Panc1 (cell line): ENCODE data around the gene ERMARD. TPM values are rescaled to one million over a fixed set of nuclear protein-coding genes. Genes with fewer than 3 reads are reported as not detected.

ENCODE experiments used
- ATAC-seq: fragments of 200-7000 bp; cut with Tn5 transposase; 2 replicates; pipeline ENCODE4 v1.9.1; 2020; ENCODE audit warnings: mild to moderate bottlenecking, moderate library complexity
- BruUV-seq: library from RNA; stranded (reverse); fragments of 400-500 nt; replicated peaks from 2 replicates; lab custom pipeline; 2021; lab: Mats Ljungman, UMichigan
- CTCF ChIA-PET: fragments of 300-600 bp; sonication (Branson Sonifier 250); formaldehyde crosslinking; loops from one replicate; lab custom pipeline; 2022; ENCODE audit warnings: antibody characterized with exemption; lab: Charles Lee
- POLR2A ChIA-PET: fragments of 300-600 bp; sonication (Branson Sonifier 250); formaldehyde crosslinking; loops from one replicate; lab custom pipeline; 2022; ENCODE audit warnings: antibody characterized with exemption; lab: Charles Lee
- DNase-seq: peaks from one replicate; pipeline ENCODE4 v3.0.0-alpha.2; 2010; ENCODE audit warnings: low read depth, low spot score
- H3K27ac ChIP-seq: 2 replicates; pipeline ENCODE4 v1.5.1; 2011; ENCODE audit warnings: mild to moderate bottlenecking, low read length, inconsistent platforms
- H3K27me3 ChIP-seq: fragments of 200-500 bp; sonication (Bioruptor generic); 2 replicates; pipeline ENCODE4 v1.6.0; 2014; ENCODE audit warnings: low read length, inconsistent platforms; ENCODE audit not compliant: control insufficient read depth, insufficient read depth
- H3K36me3 ChIP-seq: fragments of 200-500 bp; sonication (Bioruptor generic); 2 replicates; pipeline ENCODE4 v1.5.1; 2014; ENCODE audit warnings: inconsistent platforms, mild to moderate bottlenecking, low read length, moderate library complexity; ENCODE audit not compliant: control insufficient read depth, insufficient read depth
- H3K4me1 ChIP-seq: 2 replicates; pipeline ENCODE4 v1.5.1; 2011; ENCODE audit warnings: inconsistent platforms, mild to moderate bottlenecking, low read length, moderate library complexity; ENCODE audit not compliant: control insufficient read depth, insufficient read depth
- H3K4me3 ChIP-seq, 2 experiments: 2 replicates each; pipeline ENCODE4 v1.5.1; 2011 to 2012; ENCODE audit warnings: low read depth in 2 of 2, low read length in 2 of 2, mild to moderate bottlenecking in 2 of 2, inconsistent platforms in 1 of 2, moderate library complexity in 1 of 2
- H3K9me3 ChIP-seq: fragments of 200-500 bp; sonication (Bioruptor generic); 2 replicates; pipeline ENCODE4 v1.5.1; 2014; ENCODE audit warnings: low read depth, mild to moderate bottlenecking, inconsistent platforms, low read length, moderate library complexity; ENCODE audit not compliant: control insufficient read depth, insufficient read depth
- POLR2AphosphoS5 ChIP-seq: IDR thresholded peaks from 2 replicates; pipeline ENCODE4 v1.6.1; 2012; ENCODE audit warnings: mild to moderate bottlenecking, low read depth, low read length, moderate library complexity
- SIN3A ChIP-seq: IDR thresholded peaks from 2 replicates; pipeline ENCODE4 v1.6.1; 2012; ENCODE audit warnings: low read depth, mild to moderate bottlenecking, low read length, moderate library complexity, borderline replicate concordance; ENCODE audit not compliant: insufficient read depth
- TCF7L2 ChIP-seq: IDR thresholded peaks from 2 replicates; pipeline ENCODE4 v1.6.1; 2011; ENCODE audit warnings: mild to moderate bottlenecking, low read depth, low read length, inconsistent platforms
- in situ Hi-C: cut with HindIII; loops from 2 replicates; pipeline ENCODE4 v1.10.0; 2016; ENCODE audit warnings: low sequenced_read_pairs, low pct_unique_long_range_greater_than_20kb
- intact Hi-C: fragments of 100-400 bp; cut with micrococcal nuclease; formaldehyde crosslinking; loops from one replicate; pipeline ENCODE4 v1.10.0; 2022; ENCODE audit not compliant: unreplicated experiment
- total RNA-seq: library from RNA; stranded (reverse); gene quantifications from one replicate; pipeline ENCODE4 v1.2.1, GENCODE V29; 2021; ENCODE audit not compliant: unreplicated experiment
- TF ChIP-seq, protein P1 (sequence below), 2 experiments: IDR thresholded peaks; 2 replicates each; pipeline ENCODE4 v1.6.1; 2011 to 2012; ENCODE audit warnings: low read depth in 2 of 2, control low read depth in 1 of 2, low read length in 1 of 2, mild to moderate bottlenecking in 1 of 2, moderate library complexity in 1 of 2; ENCODE audit not compliant: insufficient read depth in 1 of 2
- TF ChIP-seq, protein P2 (sequence below): fragments of 450-650 bp; IDR thresholded peaks from 2 replicates; pipeline ENCODE4 v1.5.1; 2017; ENCODE audit warnings: mild to moderate bottlenecking

ERMARD gene
- total RNA-seq, 1 experiment from 2014 or later, result 38.5 TPM

DNA sequence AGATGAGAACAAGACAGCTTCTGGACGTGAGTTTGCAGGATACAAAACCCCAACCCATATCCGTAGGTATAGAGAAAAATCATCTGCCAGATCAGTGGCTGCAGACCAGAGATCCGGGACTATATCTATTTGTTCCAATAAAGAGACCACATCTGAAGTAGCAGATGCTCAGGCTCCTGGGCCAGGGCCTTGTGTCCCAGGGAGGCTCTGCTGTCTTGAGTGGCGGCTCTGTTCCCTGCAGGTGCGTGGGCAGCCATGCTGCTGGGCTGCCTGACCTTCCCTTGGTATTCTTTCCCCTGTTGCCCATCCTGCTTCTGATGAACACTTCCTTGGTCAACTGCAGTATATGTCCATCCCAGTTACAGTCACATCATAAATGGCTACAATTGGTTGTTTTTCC, 34.9 kb downstream of the ERMARD start:
- in situ Hi-C loops, result no loop called here
- Histone ChIP-seq H3K9me3 (no peaks in the 10 kb centered on the region), H3K27ac (no peak overlapping the region), H3K27me3 (peaks cover 3% of the 10 kb centered on the region; the same call in 1 of the 2 replicates), H3K4me3 (no peak overlapping the region), H3K4me1 (peaks cover 11% of the 10 kb centered on the region), H3K36me3 (no peaks in the 10 kb centered on the region)
- intact Hi-C loops, result no loop called here
- BruUV-seq, result no TSS peak
- no peak for DNase-seq
- CTCF ChIA-PET, result no interaction called here
- no peak for TF ChIP-seq POLR2AphosphoS5
- TF ChIP-seq, protein P1, sequence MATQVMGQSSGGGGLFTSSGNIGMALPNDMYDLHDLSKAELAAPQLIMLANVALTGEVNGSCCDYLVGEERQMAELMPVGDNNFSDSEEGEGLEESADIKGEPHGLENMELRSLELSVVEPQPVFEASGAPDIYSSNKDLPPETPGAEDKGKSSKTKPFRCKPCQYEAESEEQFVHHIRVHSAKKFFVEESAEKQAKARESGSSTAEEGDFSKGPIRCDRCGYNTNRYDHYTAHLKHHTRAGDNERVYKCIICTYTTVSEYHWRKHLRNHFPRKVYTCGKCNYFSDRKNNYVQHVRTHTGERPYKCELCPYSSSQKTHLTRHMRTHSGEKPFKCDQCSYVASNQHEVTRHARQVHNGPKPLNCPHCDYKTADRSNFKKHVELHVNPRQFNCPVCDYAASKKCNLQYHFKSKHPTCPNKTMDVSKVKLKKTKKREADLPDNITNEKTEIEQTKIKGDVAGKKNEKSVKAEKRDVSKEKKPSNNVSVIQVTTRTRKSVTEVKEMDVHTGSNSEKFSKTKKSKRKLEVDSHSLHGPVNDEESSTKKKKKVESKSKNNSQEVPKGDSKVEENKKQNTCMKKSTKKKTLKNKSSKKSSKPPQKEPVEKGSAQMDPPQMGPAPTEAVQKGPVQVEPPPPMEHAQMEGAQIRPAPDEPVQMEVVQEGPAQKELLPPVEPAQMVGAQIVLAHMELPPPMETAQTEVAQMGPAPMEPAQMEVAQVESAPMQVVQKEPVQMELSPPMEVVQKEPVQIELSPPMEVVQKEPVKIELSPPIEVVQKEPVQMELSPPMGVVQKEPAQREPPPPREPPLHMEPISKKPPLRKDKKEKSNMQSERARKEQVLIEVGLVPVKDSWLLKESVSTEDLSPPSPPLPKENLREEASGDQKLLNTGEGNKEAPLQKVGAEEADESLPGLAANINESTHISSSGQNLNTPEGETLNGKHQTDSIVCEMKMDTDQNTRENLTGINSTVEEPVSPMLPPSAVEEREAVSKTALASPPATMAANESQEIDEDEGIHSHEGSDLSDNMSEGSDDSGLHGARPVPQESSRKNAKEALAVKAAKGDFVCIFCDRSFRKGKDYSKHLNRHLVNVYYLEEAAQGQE (IDR thresholded peaks at IDR 0.05; ENCODE audit: insufficient read depth in 1 of 2, low read depth in 2 of 2, low read length in 1 of 2), result no peak
- TF ChIP-seq, protein P2, sequence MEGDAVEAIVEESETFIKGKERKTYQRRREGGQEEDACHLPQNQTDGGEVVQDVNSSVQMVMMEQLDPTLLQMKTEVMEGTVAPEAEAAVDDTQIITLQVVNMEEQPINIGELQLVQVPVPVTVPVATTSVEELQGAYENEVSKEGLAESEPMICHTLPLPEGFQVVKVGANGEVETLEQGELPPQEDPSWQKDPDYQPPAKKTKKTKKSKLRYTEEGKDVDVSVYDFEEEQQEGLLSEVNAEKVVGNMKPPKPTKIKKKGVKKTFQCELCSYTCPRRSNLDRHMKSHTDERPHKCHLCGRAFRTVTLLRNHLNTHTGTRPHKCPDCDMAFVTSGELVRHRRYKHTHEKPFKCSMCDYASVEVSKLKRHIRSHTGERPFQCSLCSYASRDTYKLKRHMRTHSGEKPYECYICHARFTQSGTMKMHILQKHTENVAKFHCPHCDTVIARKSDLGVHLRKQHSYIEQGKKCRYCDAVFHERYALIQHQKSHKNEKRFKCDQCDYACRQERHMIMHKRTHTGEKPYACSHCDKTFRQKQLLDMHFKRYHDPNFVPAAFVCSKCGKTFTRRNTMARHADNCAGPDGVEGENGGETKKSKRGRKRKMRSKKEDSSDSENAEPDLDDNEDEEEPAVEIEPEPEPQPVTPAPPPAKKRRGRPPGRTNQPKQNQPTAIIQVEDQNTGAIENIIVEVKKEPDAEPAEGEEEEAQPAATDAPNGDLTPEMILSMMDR, result no peak
- TF ChIP-seq SIN3A, result no peak
- no peak for TF ChIP-seq TCF7L2
- POLR2A ChIA-PET, result interaction anchor here (0.6 kb wide), 1 partner anchor 549 kb away, joined by 3 read pairs; no protein-coding TSS in a partner anchor
- no peak for ATAC-seq

DNA sequence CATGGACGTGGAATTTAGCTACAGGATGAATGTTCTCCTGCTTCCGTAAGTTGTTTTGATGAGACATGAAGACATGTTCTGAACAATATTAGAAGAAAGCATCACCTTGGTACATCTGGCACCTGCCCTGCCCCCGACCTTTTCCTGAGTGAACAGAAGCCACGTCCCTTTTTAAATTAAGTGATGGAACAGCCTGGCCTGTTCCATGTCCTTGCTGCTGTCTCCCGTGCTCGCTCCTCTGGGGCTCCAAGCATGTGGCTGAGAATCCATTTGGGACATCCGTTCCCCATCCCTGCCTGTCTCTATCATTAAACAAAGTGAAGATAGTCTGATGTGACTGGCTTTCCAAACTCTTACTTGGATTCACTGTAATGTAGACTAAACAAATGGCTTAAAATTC, 36.4 kb downstream of the ERMARD start:
- ATAC-seq (no peak), DNase-seq (no peak)
- no peak overlapping the region for H3K27ac ChIP-seq
- no peaks in the 10 kb centered on the region for H3K36me3 ChIP-seq
- TF ChIP-seq, protein P1 (IDR thresholded peaks at IDR 0.05; ENCODE audit: insufficient read depth in 1 of 2, low read depth in 2 of 2, low read length in 1 of 2), result no peak
- TF ChIP-seq TCF7L2, result no peak
- TF ChIP-seq, protein P2, result no peak
- TF ChIP-seq SIN3A, result no peak
- in situ Hi-C loops, result no loop called here
- intact Hi-C loops, result no loop called here
- ChIA-PET POLR2A (no interaction called here), CTCF (no interaction called here)
- no TSS peak for BruUV-seq
- no peaks in the 10 kb centered on the region for H3K9me3 ChIP-seq
- peaks cover 11% of the 10 kb centered on the region for H3K4me1 ChIP-seq
- H3K4me3 ChIP-seq, result no peak overlapping the region
- H3K27me3 ChIP-seq, result peaks cover 3% of the 10 kb centered on the region; the same call in 1 of the 2 replicates
